GM10266 (cell line): ENCODE data around the gene FBRS.
A peak's percentile ranks its signal among the peaks of the same experiment; 100 is the strongest.
"Not testable (repeated sequence)": the region's sequence is repeated elsewhere in the genome, so short reads cannot be mapped to it uniquely, and the experiment has no call there.

Source experiments
- DNase-seq: peaks from one replicate; pipeline ENCODE4 v3.0.0; 2012; ENCODE audit errors: extremely low spot score
- TF ChIP-seq, protein P1 (sequence below): IDR thresholded peaks from 2 replicates; pipeline ENCODE4 v1.5.1; 2012; ENCODE audit warnings: mild to moderate bottlenecking, low read depth; ENCODE audit not compliant: control insufficient read depth, insufficient read depth; ENCODE audit errors: missing control alignments

The FBRS gene

GRCh38 chr16:30620169-30620568 is 38.1 kb upstream of the FBRS start:
- DNase-seq = no peak
- TF ChIP-seq, protein P1, sequence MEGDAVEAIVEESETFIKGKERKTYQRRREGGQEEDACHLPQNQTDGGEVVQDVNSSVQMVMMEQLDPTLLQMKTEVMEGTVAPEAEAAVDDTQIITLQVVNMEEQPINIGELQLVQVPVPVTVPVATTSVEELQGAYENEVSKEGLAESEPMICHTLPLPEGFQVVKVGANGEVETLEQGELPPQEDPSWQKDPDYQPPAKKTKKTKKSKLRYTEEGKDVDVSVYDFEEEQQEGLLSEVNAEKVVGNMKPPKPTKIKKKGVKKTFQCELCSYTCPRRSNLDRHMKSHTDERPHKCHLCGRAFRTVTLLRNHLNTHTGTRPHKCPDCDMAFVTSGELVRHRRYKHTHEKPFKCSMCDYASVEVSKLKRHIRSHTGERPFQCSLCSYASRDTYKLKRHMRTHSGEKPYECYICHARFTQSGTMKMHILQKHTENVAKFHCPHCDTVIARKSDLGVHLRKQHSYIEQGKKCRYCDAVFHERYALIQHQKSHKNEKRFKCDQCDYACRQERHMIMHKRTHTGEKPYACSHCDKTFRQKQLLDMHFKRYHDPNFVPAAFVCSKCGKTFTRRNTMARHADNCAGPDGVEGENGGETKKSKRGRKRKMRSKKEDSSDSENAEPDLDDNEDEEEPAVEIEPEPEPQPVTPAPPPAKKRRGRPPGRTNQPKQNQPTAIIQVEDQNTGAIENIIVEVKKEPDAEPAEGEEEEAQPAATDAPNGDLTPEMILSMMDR = no peak

DNA sequence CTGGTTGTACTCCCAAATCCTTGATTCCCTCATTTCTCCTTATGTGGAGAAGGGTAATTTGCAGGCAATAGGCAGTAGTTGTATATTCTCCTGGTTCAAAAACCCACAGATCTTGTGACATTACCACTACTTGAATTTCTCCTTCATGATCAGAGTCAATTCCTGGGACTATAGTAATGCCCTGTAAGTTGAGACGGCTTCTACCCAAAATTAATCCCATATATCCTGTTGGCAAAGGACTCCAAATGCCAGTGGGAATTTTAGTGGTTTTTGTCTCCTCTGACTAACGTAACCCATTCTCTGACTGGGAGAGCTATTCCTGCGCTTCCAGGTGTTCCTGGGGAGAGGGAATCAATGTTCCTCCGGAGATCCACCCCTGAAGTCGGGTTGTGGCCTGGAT is 36.5 kb upstream of the FBRS start:
- TF ChIP-seq, protein P1 = no peak
- DNase-seq = no peak

DNA sequence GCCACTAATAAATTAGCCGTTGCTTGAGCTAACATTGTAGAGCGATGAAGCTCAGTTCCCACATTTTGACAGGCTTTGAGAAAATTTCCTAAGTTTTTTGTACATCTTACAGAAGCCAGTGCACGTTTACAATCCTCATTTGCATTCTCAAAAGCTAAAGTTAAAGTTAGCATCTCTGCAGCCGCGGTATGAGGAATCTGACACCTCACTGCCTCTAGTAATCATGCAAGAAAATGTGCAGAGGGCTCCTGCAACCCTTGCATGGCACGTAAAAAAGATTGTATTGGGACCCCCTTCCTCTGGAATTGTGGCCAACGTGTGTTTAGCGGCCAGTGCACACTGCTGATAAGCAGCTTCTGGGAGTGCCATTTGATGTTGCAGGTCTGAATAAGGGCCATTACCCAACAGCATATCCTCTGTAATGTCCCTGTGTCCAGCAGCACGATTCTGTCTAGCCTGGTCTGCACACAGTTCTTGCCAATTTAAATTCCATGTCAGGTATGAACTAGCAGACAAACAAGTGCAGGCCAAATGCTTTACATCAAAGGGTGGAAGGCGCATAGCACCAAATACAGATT is 35.7 kb upstream of the FBRS start:
- no peak for DNase-seq
- TF ChIP-seq, protein P1 = no peak

DNA sequence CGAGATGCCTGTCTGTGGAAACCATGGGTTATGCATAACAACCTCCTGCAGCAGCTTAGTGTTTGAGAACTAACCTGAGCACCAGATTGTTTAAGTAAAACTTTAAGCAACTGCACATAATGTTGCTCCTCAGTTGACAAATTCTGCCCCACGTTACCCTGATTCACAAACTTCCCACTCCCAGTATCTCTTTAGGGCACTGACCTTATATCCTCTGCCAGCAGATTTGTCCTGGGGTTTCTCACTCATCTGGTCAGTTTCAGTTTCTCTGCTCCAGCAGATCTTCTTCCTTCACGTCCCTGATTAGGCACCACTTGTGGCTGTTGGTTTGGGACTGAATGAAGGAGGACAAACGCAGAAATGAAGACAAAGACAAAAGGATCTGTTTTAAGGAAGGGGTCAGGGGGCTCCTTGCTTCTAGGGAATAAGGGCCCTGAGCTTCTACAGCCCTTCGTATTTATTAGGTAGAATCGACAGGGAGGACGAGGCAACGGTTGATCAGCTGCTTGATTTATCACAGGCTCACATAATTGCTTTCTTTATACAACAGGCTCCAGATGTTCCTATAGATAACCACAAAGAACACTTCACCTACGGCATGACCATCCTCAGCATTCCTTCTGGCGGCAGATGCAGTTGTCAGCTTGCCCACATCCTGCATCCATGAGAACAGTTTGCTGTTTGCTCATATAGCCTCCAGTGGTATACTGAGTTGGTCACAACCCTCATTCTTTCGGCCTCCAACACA is 34.5 kb upstream of the FBRS start:
- no peak for DNase-seq
- TF ChIP-seq, protein P1 = no peak

DNA sequence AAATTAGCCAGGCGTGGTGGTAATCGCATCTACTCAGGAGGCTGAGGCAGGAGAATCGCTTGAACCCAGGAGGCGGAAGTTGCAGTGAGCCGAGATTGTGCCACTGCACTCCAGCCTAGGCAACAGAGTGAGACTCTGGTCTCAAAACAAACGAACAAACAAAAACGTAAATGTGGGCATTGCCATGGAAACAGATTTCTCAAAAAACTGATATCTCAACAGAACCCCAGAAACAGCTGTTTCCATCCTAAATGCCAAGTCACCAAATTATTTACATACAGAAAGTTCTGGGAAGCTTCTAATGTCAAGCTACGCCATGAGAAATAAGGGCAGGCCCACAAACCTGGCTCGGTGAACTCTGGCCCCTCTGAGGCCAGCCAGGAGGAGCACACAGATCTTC is 32.0 kb upstream of the FBRS start:
- no peak for DNase-seq
- TF ChIP-seq, protein P1 = no peak

DNA sequence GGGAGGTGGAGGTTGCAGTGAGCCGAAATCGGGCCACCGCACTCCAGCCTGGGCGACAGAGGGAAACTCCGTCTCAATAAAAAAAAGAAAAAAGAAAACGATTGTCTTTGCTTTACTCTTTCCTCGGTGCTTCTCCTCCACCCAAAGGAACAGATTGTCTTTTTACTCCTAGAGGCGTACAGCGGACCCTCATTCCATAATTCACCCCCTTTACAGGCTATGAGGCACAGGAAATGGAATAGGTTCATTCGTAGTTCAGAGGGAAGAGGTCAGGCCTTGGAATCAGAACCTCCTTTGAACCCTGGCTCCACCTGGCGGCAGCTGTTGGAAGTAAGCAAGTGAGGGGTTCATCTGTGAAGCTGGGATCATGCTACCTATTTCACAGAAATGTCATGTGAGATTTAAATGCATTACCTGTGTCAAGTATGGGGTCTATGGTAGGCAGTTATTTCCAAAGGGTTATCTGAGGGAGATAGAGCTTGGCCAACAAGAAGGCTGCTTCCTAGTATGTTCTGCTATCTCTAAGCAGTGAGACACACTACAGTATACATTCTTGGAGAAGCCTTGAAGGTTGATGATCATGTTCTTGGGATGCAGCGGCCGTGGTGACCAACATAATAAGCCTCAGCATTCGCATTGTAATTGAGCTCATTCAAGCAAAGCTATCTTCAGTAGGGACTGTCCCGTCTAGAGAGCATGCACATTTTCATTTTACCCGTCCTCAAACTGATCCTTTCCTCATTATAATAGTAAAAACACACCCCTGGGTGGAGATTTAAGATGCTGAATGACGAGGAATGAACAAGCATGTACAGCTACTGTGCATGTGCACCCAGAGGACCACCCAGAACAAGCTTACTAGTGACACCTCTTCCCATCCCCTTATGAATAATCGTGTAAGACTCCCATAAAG is 29.3 kb upstream of the FBRS start:
- TF ChIP-seq, protein P1 = peak; percentile 81
- peak; percentile 72 for DNase-seq

DNA sequence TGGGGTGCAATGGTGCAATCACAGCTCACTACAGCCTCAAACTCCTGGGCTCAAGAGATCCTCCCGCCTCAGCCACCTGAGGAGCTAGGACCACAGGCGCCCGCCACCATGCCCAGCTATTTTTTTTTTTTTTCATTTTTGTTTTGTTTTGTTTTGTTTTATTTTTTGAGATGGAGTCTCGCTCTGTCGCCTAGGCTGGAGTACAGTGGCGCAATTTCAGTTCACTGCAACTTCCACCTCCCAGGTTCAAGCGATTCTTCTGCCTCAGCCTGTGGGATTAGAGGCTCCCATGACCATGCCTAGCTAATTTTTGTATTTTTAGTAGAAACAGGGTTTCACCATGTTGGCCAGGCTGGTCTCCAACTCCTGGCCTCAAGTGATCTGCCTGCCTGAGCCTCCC is 25.8 kb upstream of the FBRS start:
- not testable (repeated sequence) for DNase-seq
